Measurements from ENCODE around the gene YAP1.
"Not testable (repeated sequence)": the region's sequence is repeated elsewhere in the genome, so short reads cannot be mapped to it uniquely, and the experiment has no call there.

Gene YAP1

DNA sequence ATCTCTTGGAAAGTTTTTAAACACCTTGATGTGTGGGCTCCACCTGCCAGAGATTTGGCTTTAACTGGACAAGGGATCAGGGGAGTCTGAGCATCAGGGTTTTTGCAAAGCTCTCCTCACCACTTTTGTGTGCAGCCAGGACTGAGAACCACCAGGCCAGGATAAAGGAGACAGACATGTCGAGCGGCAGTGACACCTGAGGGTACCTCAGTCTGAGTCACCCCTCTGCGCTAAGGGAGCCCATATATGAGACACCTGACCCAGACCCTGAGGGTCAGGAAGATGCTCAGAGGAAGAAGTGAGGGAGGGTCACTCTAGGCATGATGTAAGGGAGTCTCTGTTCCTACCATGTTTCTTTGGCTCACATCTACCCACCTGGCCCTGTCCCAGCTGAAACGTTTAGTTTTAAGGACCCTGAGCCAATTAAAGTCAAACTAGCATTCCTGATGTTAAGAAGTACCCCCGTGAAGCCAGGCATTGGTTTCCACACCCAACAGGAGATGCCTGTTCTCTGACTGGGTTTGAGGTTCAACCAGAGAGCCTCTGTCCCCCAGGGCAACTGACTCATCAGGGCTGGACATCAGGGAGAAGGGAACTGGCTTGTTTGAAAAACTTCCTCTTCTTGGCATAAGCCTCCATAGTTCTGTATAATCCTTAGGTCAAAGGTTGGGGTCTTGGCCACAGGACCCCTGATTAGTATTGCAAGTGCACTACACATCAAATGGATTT, 134.6 kb downstream of the YAP1 start:
- no peak for DNase-seq

DNA sequence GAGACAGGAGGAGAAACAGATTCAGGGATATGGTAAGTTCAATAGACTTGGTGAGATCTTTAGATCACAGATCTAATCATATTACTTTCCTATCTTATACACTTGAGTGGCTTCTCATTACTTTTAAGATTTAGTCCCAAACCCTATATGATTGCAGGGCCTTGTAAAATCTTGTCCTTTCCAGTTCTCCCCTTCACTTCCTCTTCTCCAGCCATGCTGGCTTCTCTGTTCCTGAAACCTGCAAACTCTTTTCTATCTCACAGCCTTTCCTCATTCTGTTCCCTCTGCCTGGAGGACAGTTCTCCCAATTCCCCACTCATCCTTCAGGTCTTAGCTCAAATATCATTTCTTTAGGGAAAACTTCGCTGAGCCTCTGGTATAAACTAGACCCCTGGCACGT, 141.2 kb downstream of the YAP1 start:
- no peak for DNase-seq

GRCh38 chr11:102252339-102252891, 142.2 kb downstream of the YAP1 start:
- DNase-seq: no peak

GRCh38 chr11:102253020-102253715, 142.9 kb downstream of the YAP1 start:
- DNase-seq: no peak

- no peak for DNase-seq
These were observed 143.8 kb downstream of the YAP1 start for GRCh38 chr11:102254047-102254446.

- DNase-seq: no peak
These were observed 146.0 kb downstream of the YAP1 start for GRCh38 chr11:102256251-102256650.

DNA sequence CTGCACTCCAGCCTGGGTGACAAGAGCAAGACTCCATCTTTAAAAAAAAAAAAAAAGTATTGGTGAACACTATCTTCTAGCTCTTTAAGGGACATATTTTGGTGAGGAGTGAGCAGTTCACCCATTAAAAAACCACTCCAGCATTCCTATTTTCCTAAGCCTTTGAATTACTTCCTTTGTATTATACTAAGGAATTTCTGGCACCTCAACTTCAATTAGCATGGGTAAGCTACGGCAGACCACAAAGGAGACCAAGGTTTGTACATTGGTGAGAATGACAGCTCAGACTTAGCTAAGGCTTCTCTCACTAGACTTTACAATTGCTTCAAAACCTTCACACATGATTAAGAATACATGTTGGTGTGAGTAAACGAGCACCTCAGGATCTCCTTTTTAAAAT, 150.0 kb downstream of the YAP1 start:
- no peak for DNase-seq

- DNase-seq: peak; percentile 17
These were observed 153.2 kb downstream of the YAP1 start for GRCh38 chr11:102263379-102264003.

- not testable (repeated sequence) for DNase-seq
These were observed 154.5 kb downstream of the YAP1 start for GRCh38 chr11:102264704-102265103.

GRCh38 chr11:102266099-102266498, 155.9 kb downstream of the YAP1 start:
- DNase-seq: no peak

GRCh38 chr11:102267609-102268008, 157.4 kb downstream of the YAP1 start:
- DNase-seq: no peak

GRCh38 chr11:102268083-102268984, 158.1 kb downstream of the YAP1 start:
- DNase-seq: peak; percentile 37

DNA sequence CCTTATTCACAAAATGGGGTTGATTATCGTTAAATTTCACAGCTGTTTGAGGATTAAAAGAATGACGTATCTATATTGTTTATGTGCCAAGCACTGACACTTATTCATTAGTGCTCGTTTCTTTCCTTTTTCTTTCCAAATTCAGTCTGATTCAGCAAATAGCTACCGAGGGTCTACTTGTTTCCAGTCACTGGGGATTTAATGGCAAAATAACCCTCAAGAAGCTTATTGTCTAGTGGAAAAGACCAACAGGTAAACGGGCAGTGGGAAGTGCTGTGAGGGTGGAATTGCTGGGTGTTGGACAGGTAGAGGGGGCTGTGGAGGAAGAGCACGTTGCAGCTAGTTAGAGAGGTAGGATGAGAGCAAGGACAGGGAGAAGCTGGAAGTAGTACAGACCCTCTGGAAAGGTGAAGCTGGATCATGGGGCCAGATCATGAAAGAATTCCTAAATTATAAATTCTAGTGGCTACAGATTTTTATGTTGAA, 158.8 kb downstream of the YAP1 start:
- no peak for DNase-seq

- no peak for DNase-seq
These were observed 159.7 kb downstream of the YAP1 start for GRCh38 chr11:102269927-102270326.

DNA sequence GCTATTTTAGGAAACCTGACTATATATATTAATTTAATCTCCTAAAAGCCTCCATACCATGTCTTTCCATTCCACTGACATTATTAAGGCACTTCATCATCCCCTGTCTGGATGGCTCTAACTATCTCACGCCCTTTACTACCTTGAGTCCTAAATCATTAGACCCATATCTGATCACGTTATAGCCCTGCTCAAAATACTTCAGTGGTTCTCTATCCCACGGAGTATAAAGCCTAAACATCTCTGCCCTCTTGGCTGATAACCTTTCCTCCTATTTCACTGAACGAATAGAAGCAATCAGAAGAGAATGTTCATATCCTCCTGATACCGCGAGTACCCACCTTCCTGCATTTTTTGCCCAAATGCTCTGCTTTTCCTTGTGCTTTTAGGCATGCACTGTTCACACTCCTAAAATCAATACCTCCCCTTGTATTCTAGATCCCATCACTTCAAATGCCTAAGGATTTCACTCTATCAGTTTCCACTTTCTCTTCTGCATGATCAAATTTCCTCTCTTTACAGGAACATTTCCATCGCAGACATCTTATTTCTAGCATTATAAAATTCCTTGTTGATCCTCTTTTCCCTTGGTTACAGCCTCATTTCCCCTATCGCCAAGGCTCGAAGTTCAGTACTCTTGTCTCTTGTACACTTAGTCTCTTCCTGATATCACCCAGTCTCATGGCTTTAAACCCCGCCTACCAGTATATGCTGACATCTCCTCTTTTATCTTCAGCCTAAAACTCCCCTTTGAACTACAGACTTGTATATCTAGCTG, 162.0 kb downstream of the YAP1 start:
- DNase-seq: no peak

- no peak for DNase-seq
These were observed 164.4 kb downstream of the YAP1 start for GRCh38 chr11:102274628-102275027.

GRCh38 chr11:102276362-102276761, 166.1 kb downstream of the YAP1 start:
- no peak for DNase-seq

- no peak for DNase-seq
These were observed 166.5 kb downstream of the YAP1 start for GRCh38 chr11:102276783-102277182.

DNA sequence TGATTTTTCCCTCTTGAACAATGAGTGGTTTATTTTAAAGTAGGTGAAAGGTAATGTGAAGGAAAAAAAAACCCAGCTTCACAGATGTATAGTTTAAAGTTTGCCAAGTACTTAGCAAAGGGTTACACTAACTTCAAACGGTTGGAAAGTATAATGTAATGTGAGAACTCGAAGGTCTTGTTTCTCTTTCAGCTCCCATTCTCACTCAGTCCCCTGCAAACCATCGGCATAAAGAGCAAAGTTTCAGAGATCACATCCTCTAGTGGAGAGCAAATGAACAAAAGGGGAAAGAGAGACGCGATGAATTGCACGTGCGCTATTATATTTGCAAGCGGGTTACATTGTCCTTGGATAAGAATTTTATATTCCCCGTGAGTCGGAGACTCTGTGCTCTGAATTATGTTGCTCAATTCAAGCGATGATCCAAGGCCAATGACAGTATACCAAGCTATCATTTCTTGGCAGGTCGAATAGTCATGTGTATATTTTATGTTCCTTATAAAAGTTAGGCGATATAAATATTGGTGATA, 169.5 kb downstream of the YAP1 start:
- no peak for DNase-seq

DNA sequence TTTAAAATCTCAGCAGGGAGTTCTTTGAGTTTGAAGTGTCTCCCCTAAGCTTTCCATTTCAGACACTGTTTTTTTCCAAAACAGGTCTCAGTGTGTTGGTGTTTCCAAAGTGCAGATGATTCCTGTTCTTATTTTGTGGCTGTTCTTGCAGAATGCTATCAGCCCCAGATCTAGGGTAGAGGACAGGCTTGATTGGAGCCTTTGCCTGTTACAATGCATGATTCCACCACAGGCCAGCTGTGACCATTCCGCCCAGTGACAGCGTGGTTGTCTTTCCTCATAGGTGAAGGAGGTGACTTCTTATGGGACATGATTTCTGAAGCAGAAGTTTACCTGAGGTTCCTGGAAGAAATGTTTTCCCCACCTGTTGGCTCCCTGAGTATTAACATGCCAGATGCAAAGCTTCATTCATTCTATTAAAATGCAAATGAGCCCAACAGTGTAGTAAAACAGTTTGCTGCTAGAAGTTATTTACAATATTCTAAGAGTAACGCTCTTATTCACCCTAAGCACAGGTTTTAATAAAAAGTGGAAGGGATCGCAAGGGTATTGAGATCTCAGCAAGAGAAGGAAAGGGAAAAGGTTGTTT, 170.1 kb downstream of the YAP1 start:
- DNase-seq: no peak
